Left renal cortex interstitium (tissue), 4 donors: ENCODE measurements around the gene PARP16. TPM values are rescaled to one million over a fixed set of nuclear protein-coding genes. Genes with fewer than 3 reads are reported as not detected.

ENCODE experiments used
- DNase-seq, 4 donors: peaks; one replicate each; pipeline ENCODE4 v3.0.0-alpha.2; 2013; ENCODE audit warnings: low read depth in 4 of 4, low spot score in 2 of 4, missing footprints in 1 of 4
- polyA plus RNA-seq, 4 donors: library from polyadenylated mRNA; unstranded; fragments of 120-200 nt; gene quantifications; one replicate each; pipeline ENCODE4 v1.2.1, GENCODE V29; 2013; ENCODE audit not compliant: insufficient read length in 4 of 4

The PARP16 gene
- polyA plus RNA-seq, 4 donors, result 16.4 to 18.3 (median 17.7) TPM

DNA sequence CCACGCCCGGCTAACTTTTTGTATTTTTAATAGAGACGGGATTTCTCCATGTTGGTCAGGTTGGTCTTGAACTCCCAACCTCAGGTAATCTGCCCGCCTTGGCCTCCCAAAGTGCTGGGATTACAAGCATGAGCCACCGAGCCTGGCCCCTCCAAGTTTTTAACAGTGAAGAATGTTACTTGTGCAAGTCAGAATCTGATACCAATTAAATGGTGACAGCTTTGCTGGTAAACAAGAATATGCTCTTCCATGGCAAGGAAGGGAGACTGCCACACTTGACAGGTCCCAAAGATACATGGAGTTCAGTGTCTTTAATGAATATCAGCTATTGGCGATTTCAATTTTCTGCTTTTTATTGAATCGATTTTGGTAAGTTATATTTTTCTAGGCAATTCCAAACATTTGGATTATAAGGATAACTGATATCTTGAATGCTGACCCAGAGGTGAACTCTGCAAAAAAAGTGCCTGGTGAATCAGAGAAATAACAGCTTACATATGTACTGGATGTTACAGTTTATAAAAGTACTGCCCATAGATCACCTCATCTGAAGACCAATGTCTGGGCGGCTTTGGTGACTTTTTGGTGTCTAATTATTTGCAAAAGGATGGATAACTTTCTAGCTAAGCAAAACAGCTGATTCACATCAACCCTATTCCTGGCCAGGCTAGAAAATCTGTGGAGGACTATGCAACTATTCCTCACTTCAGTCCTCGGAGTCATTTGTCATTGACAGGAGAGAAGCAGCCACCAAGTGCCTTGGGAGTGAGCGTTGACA lies 1.2 kb downstream of the PARP16 start:
- DNase-seq, result no peak

DNA sequence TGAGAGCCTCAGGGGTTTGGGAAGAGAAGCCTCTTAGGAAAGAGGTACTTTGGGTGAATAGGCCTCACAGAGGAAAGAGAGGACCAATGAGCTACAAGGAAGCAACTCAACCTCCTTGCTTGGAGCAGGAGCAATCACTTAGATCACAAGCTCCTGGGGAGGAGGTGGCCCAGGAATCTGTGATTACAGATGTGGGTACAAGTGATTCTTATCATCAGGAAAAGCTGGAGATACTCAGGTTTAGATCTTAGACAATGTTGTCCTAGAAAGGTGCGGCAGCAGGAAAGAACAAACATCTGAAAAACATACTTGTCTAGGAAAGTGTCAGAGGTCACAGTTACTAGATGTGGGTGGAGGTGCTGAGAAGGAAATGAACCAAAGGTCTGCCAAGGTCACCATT lies 8.2 kb downstream of the PARP16 start:
- no peak for DNase-seq

DNA sequence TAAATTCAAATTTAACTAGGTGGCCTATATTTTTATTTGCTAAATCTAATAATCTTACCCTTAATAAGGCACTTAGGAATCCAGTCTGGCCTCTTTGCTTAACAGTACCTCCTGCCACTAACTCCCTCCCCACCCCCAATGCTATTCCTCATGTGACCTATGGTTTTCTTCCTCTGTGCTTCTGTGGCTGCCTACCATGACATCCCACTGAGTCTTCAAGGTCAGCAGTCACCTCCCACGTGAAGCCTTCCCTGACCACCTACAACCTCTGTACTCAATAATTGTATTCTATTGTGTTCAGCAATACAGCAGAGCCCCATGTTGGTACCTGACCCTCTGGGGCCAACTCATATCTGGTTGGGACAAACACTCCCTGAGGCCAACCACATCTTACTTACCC lies 9.7 kb downstream of the PARP16 start:
- DNase-seq, result no peak

DNA sequence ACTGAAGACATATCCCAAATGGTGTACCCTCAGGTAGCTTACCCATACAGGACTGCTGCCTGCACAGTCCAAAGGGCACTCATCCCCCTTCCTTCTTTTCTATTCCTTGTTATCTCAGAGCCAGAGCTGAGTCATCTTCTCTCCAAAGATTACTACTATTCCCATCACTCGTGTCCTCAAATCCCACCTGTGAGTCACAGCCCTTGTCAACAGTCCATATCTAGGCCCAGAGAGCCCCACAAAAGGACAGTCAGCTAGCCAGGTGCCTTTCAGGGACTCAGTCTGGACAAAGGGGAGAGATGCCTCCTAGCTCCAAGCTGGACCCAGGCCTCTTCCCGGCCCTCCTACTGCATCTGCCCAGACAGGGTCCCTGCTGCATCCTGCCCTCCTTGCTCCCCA lies 11.0 kb downstream of the PARP16 start:
- no peak for DNase-seq

DNA sequence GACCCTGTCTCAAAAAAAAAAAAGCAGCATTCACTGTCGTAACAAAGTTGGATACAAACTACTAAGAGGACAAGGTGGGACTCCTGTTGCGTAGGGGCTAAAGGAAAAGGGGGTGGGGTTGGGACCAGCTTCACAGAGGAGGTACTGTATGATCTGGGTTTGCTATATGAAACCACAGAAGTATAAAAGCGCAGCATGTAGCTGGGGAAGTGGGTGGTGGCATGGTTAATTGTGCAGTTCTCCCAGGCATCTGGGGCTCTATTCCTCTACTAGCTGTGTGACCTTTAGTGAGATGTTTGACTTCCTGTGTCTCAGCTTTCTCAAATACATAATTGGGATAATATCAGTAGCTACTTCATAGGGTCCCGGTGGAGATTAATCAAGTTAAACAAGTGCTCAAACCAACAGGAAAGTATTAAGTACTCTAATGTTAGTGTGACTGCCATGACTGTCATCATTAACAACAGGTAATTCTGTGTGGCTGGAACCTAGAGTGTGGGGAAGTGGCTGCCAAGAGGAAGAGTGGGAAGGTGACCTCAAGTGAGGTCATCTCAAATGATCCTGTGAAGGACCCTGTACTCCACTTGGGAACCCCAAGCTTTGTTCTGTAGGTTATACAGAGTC lies 11.5 kb downstream of the PARP16 start:
- DNase-seq, result no peak

DNA sequence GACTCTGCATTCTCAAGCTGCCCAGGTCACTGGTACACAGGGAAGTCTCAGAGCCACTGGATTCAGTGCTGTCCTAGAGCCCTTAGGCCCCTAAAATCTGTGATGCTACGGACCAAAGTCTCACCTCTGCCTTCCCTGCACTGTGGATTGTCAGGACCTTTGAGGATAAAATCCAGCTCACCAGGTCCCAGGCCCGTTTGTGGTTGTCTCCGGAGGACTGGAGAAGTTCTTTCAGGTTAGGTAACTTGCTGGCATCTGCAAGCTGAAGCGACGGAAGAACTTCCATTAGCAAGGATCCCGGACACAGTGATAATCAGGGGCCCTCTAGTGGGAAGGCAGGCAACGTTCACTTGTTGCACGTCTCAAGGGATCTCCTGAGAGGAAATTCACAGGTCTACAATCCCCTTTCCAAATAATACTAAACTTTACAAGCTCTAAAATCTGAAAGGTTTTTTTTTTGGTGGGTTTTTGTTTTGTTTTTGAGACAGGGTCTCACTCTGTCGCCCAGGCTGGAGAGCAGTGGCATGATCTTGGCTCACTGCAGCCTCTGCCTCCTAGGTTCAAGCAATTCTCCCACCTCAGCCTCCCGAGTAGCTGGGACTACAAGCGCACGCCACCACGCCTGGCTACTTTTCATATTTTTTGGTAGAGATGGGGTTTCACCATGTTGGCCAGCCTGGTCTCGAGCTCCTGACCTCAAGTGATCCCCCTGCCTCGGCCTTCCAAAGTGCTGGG lies 15.7 kb downstream of the PARP16 start:
- DNase-seq, result peak in 2 of 4 donors; percentile 58 to 78

DNA sequence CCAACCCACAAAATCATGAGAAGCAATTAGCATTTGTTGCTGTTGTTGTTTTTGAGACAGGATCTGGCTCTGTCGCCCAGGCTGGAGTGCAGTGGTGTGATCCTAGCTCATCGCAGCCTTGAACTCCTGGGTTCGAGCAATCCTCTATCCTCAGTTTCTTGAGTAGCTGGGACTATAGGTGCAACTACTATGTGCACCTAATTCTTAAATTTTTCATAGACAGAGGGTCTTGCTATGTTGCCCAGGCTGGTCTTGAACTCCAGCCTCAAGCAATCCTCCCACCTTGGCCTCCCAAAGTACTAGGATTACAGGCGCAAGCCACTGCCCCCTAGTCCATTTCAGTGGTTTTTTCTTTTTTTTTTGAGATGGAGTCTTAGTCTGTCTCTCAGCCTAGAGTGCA lies 18.3 kb downstream of the PARP16 start:
- no peak for DNase-seq

DNA sequence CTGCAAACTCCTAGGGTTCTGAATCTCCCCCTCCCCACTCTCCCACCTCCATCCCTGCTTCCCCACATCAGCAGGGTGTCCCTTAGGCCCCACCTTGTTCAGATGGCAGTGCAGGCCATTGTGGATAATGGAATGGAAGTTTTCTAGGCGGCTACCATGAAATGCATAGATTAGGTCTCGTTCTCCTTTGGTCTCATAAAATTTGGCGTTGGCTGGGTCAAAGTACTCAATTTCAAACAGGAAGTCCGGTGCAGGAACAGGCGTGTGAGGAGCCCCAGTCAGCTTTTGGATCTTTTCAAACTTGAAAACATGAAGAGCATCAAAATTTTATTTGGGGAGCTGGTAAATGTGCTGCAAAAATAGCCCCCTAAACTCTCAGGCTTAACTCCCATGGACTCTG lies 20.2 kb downstream of the PARP16 start:
- no peak for DNase-seq

DNA sequence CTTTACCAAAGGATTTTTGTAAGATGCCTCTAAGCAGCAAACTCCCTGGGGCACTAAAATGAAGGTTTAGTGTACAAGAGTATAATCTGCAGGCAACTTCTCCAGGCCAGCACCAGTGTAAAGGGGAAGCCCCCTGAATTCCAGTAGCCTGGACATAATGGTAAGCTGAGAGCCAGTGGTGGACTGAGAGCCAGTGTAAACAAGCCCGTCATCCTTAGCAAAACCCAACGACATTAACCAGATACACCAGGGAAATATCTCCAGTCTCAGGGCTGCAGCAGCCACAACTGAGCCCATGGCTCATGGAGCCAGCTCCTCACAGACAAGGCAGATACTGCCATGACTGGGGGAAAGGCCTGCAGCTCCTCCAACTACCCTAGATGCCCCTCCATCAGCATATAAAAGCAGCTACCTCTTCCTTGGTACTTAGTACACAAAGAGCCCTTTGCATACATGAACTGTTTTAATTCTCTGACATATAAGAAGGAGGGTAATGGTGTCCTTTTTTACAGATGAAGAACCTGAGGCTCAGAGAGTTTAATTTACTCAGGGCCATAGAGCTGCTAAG lies 21.7 kb downstream of the PARP16 start:
- no peak for DNase-seq

DNA sequence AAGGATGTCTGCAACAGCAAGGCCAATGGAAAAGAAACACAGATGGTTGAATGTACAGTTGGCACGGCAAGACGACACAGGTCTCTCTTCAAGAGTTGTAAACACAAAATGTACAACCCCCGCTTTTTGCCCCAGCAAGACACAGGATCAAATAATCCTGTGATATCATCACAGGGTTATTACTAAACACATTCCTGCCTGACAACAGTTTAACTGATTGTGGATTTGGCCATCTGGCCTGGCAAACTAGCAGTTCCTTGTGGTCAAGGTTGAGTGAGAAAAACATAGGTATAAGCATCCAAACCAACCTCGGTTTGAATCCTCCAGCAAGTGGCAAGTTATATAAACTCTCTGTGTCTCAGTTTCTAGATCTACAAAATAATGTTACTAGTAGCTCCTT lies 23.4 kb downstream of the PARP16 start:
- no peak for DNase-seq

DNA sequence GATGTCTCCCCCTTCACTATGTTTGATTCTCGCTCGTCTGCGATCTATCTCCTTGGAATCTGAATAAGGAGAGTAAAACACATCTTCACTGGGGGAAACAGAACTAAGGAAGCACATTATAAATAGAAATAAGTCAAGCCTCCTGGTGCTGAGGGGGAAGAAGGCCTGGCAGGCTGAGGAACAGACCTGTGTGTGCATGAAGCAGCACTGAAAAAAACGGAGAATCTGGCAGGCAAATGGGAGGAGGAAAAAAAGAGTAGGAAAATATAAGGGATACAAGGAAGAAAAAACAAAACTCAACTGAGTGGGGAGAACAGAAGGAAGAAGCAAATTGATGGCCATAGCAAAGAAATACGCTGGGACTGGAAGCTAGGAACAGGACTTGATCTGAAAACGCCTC lies 25.7 kb downstream of the PARP16 start:
- DNase-seq, result no peak

DNA sequence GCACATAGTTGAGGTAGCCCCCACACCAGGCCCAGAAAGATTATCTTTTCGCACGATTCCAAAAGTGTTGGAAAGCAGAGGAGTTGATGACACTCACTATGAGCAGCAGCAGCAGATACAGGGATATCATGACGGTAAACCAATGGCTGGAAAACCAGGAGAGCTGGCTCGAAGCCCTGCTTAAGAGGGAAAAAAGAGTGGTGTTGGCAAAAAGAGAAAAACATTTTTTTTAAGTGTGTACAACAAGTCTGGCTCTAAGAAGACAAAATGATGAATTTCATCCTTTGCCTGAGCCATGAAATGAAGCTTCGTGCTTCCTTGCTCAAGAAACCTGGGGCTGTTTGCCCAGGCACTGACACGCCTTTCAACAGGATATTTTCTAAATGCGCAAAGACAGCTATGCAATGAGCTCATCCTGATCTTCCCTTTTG lies 27.3 kb downstream of the PARP16 start:
- no peak for DNase-seq

DNA sequence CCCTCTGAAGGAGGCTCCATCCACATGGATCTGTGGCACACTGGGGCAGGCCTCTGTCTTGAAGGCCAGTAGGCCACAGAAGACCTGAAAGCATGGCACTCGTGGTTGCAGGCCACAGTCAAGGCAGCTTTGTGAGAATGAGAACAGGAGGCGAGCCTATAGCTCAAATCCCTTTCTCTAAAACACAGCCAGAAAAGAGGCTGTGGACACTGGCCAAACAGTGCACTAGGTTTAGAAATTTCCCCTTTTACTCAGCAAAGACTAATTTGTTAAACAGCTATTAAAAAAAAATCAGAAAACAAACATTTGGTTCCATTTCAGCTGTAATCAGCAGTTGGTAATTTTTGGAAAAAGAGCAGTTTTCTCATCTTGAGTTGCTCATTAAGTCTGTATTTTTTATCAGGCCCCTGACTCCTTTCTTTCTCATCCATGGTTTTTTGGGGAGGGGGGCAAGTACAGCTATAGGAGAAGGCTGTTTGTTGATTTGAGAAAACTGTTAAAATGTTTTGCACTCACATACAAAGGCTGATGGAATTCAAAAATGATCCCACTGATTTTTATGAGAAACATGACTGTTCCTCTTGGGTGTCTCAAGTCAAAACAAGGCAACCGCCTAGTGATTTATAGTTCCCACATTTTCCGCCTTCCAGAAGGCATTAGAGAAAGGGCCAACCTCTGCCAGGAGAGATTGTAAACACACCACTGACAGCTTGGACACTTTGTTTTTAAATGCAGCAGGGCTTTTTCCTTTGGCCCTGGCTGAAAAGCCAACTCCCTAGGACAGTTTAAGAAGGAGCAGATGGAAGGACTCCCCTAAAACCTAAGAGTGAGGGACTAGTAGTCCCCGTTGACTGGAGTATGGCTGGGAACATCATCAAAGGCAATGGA lies 28.1 kb downstream of the PARP16 start:
- no peak for DNase-seq

DNA sequence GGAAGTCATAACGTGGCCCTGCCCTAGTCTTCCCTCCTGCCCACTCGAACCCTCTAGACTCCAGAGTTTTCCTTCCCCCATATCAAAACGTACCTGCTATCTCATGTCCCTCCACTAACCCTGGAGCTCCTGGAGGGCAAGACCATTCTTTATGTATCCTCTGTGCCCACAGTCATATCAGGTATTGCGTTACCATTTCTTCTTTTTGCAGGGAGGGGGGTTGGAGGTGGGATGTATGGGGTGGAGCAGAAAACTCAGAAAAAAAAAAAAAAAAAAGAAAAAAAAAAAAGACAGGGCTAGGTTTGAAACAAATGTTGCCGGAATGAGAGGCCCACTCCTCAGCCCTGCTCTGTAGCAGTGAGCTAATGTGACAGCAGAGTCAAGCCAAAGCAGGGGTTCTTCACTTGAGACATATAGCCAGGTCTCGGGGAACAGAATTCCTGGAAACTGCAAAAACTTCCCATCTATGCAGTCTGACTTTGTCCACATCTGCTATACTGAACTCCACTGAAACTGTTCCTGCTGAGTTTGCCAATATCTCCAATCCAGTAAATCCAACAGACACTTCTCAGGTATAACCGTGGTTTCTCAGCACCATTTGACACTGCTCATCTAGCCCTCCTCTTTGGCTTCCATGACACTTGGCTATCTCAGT lies 31.1 kb downstream of the PARP16 start:
- no peak for DNase-seq

DNA sequence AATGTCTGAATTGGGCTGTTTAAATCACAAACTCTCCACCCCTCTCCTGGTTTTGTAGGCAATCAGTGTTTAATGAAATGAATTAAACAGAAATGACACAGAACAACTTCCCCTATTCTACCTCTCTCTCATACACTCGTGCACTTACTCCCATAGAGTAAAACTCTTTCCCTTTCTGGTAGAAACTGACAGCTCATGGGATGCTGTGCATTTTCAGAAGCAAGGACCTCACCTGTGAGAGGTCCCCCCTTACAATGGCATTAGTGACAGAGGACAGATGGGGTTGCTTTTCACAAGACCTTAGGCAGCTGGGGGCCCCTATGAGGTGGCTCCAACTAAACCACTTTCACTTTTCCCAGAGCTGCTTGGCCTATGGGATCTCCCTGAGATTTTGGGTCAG lies 31.9 kb downstream of the PARP16 start:
- DNase-seq, result no peak

DNA sequence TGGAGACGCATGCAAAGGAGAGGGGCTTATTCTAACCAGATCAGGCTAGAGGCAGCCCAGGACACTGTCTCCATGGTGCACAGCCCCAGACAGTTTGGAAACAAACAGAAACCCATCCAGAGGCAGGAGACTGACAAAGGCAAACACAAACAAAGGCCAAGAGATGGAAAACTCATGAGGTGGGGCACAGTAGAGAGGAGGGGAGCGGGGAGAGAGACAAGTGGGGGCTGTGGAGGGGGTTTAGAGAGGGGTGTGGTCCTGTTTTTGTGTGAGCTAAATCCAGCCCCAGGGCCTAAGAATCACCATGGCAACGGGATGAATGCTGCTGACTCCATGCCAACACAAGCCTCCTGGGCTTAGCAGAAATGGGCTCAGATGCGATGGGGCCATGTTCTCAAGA lies 32.3 kb downstream of the PARP16 start:
- DNase-seq, result no peak

DNA sequence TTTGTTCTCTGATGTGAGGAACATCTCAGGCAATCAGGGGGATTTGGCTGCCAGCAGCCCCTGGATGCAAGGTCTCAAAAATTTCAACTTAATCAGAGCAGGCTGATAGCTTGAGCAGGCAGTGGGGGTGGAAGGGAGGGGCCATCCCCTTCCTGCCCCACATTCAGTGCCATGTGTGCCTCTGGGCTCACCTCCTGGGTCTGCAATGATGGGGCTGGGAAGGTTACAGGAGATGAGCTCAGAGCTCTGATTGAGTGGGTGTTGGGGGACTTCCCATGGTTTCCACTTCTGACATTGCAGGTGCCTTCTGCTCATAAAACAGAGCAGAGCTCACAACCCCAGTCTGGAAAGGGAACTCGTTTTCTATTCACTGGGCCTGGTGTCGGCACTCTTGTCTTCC lies 37.0 kb downstream of the PARP16 start:
- DNase-seq, result no peak

DNA sequence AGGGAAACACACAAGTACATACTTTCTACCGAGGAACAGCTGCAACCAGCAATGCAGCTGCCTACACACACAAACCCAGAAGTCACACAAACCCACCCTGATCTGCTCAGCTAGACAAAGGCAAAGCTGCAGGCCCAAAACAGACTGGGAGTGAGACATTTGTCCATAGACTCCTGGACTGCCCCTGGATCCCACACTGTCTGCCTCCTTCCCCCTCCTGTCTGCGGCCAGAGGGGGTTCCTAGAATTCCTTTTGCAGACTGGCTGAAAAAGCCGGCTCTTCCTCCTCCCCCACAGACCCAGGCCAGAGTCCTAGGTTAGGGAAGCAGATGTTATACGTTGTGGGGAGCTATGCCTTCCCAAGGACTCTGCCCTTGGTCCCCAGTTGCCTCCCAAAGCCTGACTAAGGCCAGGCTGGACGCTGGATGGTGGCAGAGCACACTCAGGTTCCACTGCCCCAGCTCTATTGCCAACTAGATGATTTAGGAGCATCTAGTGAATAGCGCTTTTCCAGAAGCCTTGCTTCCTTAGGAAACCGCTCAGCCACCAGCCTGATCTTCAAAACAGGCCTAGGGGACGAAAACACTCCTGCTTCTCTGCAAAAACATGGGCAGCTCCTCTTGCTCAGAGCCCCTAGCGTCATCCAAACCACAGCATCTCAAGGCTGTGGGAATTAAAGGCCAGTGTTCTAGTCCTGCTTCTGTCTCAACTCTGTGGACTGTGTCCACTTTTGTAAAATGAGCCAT lies 38.0 kb downstream of the PARP16 start:
- peak in 1 of 4 donors; percentile 37 for DNase-seq

DNA sequence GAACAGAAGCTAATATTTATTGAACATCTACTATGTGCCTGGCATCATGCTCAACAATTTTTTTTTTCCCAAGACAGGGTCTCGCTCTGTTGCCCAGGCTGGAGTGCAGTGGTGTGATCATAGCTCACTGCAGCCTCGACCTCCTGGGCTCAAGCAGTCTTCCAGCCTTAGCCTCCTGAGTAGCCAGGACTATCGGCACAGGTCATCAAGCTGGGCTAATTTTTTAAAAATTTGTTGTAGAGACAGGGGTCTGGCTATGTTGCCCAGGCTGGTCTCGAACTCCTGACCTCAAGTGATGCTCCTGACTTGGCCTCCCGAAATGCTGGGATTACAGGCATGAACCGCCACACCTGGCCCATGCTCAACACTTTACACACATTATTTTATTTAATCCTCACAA lies 39.7 kb downstream of the PARP16 start:
- no peak for DNase-seq
